PC-3 (cell line): ENCODE results near the gene OXSR1.

Source experiments
- CTCF ChIP-seq: fragments of 300-600 bp; sonication (generic); conservative IDR thresholded peaks from 2 replicates; pipeline ENCODE4 v1.5.1; 2017; ENCODE audit warnings: antibody characterized with exemption, low read depth, mild to moderate bottlenecking, low read length
- EZH2 ChIP-seq: fragments of 300-600 bp; sonication (generic); IDR thresholded peaks from one replicate; pipeline ENCODE4 v1.6.1; 2017; ENCODE audit warnings: antibody characterized with exemption, mild to moderate bottlenecking, low read length; ENCODE audit not compliant: unreplicated experiment
- EZH2phosphoT487 ChIP-seq: fragments of 300-600 bp; sonication (generic); IDR thresholded peaks from 2 replicates; pipeline ENCODE4 v1.6.1; 2018; ENCODE audit warnings: mild to moderate bottlenecking, antibody characterized with exemption, low read length, borderline replicate concordance

GRCh38 chr3:38121832-38122461 is 43.4 kb upstream of the OXSR1 start:
- TF ChIP-seq CTCF (no peak), EZH2 (no peak), EZH2phosphoT487 (no peak)
